ENCODE results near the gene FZD8. TPM values are rescaled to one million over a fixed set of nuclear protein-coding genes. Genes with fewer than 3 reads are reported as not detected.

Gene FZD8
- total and polyA plus RNA-seq, 4 donors: 6.5 to 20.8 (median 7.6) TPM

DNA sequence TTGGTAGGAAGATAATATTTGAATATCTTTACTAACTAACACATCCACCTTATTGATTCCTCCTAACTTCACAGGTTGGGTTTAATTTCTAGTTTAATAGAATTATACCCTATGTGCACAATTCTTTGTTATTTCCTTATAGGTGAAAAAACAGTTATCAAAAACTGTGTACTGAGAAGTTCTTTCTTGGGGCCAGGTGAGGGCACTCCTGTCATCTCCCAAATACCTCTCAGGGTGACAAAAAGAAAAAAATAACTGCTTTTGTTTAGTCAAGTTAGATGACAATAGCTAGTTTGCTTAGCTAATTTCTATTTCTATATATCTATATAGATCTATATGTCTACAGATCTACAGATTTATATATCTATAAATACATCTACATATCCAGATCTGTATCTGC is 10.1 kb downstream of the FZD8 start:
- no peak overlapping the region for H3K27ac ChIP-seq (ENCODE audit: low read depth in 1 of 2, low read length in 1 of 2)
- TF ChIP-seq, protein P1, sequence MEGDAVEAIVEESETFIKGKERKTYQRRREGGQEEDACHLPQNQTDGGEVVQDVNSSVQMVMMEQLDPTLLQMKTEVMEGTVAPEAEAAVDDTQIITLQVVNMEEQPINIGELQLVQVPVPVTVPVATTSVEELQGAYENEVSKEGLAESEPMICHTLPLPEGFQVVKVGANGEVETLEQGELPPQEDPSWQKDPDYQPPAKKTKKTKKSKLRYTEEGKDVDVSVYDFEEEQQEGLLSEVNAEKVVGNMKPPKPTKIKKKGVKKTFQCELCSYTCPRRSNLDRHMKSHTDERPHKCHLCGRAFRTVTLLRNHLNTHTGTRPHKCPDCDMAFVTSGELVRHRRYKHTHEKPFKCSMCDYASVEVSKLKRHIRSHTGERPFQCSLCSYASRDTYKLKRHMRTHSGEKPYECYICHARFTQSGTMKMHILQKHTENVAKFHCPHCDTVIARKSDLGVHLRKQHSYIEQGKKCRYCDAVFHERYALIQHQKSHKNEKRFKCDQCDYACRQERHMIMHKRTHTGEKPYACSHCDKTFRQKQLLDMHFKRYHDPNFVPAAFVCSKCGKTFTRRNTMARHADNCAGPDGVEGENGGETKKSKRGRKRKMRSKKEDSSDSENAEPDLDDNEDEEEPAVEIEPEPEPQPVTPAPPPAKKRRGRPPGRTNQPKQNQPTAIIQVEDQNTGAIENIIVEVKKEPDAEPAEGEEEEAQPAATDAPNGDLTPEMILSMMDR (IDR thresholded peaks at IDR 0.05; ENCODE audit: control extremely low read depth, extremely low read depth): no peak
- H3K36me3 ChIP-seq (ENCODE audit: control insufficient read depth in 4 of 4, insufficient read depth in 4 of 4, low read length in 4 of 4): no peaks in the 10 kb centered on the region
- H3K9ac ChIP-seq (ENCODE audit: insufficient read depth in 1 of 2, low read length in 2 of 2): no peak overlapping the region
- DNase-seq (no peak), ATAC-seq (ENCODE audit: insufficient read depth, low FRiP score) (no peak)
- H3K4me3 ChIP-seq: no peak overlapping the region
- H3K4me1 ChIP-seq (ENCODE audit: control insufficient read depth in 5 of 5, insufficient read depth in 5 of 5, low read length in 5 of 5): peaks cover 0 to 1% (median 0%) of the 10 kb centered on the region in 5 donors
- H3K27me3 ChIP-seq (ENCODE audit: control insufficient read depth in 3 of 3, insufficient read depth in 3 of 3, low read length in 2 of 3): peaks cover 0 to 14% (median 4%) of the 10 kb centered on the region in 3 donors
- no peaks in the 10 kb centered on the region for H3K9me3 ChIP-seq (ENCODE audit: control insufficient read depth in 4 of 4, insufficient read depth in 3 of 4, low read length in 3 of 4)

DNA sequence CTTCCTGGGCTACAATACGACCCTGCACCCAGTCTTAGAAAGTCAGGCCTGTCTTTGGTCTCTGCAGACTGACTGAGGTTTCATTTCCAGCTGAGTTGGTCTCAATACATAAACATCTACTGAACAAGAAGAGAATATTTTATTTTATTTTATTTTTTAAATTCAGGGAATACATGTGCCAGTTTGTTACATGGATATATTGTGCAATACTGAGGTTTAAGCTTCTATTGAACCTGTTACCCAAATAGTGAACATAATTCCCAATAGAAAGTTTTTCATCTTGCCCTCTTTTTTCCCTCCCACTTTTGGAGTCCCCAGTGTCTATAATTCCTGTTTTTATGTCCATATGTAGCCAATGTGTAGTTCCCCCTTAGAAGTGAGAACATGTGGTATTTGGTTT is 10.7 kb downstream of the FZD8 start:
- DNase-seq: no peak
- 85 to 89% methylated on average over 1 of the region's 1 CpG for WGBS, 2 donors
- no peaks in the 10 kb centered on the region for H3K4me1 ChIP-seq (ENCODE audit: control insufficient read depth in 5 of 5, insufficient read depth in 5 of 5, low read length in 5 of 5)
- H3K27me3 ChIP-seq (ENCODE audit: control insufficient read depth in 3 of 3, insufficient read depth in 3 of 3, low read length in 2 of 3): peaks cover 0 to 8% (median under 1%) of the 10 kb centered on the region in 3 donors
- no peak overlapping the region for H3K27ac ChIP-seq (ENCODE audit: low read depth in 1 of 2, low read length in 1 of 2)
- H3K9me3 ChIP-seq (ENCODE audit: control insufficient read depth in 4 of 4, insufficient read depth in 3 of 4, low read length in 3 of 4): no peaks in the 10 kb centered on the region
- H3K9ac ChIP-seq (ENCODE audit: insufficient read depth in 1 of 2, low read length in 2 of 2): no peak overlapping the region
- ATAC-seq (ENCODE audit: insufficient read depth, low FRiP score): no peak
- H3K4me3 ChIP-seq: no peak overlapping the region
- TF ChIP-seq, protein P1 (IDR thresholded peaks at IDR 0.05; ENCODE audit: control extremely low read depth, extremely low read depth): no peak
- H3K36me3 ChIP-seq (ENCODE audit: control insufficient read depth in 4 of 4, insufficient read depth in 4 of 4, low read length in 4 of 4): no peaks in the 10 kb centered on the region

DNA sequence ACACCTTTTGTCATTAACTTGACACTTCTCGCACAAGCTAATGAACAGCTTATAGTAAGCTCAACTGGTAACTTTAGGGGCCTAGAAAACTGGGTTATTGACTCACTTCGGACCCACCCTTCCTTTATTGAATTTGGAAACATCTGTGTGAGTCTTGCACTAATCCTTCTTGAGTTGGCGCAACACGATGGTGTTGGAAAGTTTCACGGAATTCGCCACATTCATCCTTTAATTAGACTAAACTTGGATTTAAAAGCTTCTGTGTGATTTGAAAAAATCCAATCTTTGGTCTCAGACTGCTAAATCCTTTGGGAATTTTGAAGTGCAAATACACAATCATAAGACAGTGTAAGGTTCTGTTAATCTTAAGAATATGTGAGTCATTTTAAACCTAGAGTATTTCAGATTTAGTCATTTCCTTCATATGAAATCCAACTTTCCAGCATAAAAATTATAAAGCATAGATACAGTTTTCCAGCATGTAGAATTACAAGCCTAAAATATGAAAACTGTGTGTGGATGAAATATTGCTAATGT is 15.1 kb downstream of the FZD8 start:
- ATAC-seq (ENCODE audit: insufficient read depth, low FRiP score): no peak
- TF ChIP-seq, protein P1 (IDR thresholded peaks at IDR 0.05; ENCODE audit: control extremely low read depth, extremely low read depth): no peak
- Histone ChIP-seq H3K36me3 (ENCODE audit: control insufficient read depth in 4 of 4, insufficient read depth in 4 of 4, low read length in 4 of 4) (no peaks in the 10 kb centered on the region), H3K4me3 (no peak overlapping the region), H3K4me1 (ENCODE audit: control insufficient read depth in 5 of 5, insufficient read depth in 5 of 5, low read length in 5 of 5) (no peaks in the 10 kb centered on the region), H3K27me3 (ENCODE audit: control insufficient read depth in 3 of 3, insufficient read depth in 3 of 3, low read length in 2 of 3) (no peaks in the 10 kb centered on the region), H3K9me3 (ENCODE audit: control insufficient read depth in 4 of 4, insufficient read depth in 3 of 4, low read length in 3 of 4) (no peaks in the 10 kb centered on the region), H3K9ac (ENCODE audit: insufficient read depth in 1 of 2, low read length in 2 of 2) (no peak overlapping the region), H3K27ac (ENCODE audit: low read depth in 1 of 2, low read length in 1 of 2) (no peak overlapping the region)
- no peak for DNase-seq
- 88 to 91% methylated on average over 6 of the region's 6 CpGs for WGBS, 2 donors

DNA sequence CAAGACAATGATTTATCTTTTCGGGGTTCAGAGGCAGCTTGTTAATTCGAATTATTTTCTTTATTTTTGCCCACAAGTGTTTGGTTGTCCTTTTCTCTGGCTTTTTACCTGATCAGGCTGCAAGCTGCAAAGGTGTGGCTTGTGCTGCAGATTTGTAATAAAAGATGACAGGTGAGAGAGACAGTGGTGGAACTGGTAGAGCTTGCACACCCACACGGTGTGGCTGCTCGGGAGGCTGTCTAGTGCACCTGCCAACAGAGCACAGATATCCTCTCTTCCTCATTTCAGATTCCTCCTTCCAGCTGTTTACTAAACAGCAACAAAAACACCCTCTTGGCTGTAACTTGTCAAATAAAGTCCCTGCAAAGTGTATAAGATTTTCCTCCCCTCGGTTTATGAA is 27.8 kb downstream of the FZD8 start:
- ATAC-seq (ENCODE audit: insufficient read depth, low FRiP score): no peak
- TF ChIP-seq, protein P1 (IDR thresholded peaks at IDR 0.05; ENCODE audit: control extremely low read depth, extremely low read depth): no peak
- Histone ChIP-seq H3K9ac (ENCODE audit: insufficient read depth in 1 of 2, low read length in 2 of 2) (no peak overlapping the region), H3K4me1 (ENCODE audit: control insufficient read depth in 5 of 5, insufficient read depth in 5 of 5, low read length in 5 of 5) (no peaks in the 10 kb centered on the region), H3K4me3 (no peak overlapping the region), H3K9me3 (ENCODE audit: control insufficient read depth in 4 of 4, insufficient read depth in 3 of 4, low read length in 3 of 4) (peaks cover 0 to 5% (median 0%) of the 10 kb centered on the region in 4 donors), H3K27me3 (ENCODE audit: control insufficient read depth in 3 of 3, insufficient read depth in 3 of 3, low read length in 2 of 3) (peaks cover 0 to 13% (median 3%) of the 10 kb centered on the region in 3 donors), H3K27ac (ENCODE audit: low read depth in 1 of 2, low read length in 1 of 2) (no peak overlapping the region), H3K36me3 (ENCODE audit: control insufficient read depth in 4 of 4, insufficient read depth in 4 of 4, low read length in 4 of 4) (no peaks in the 10 kb centered on the region)
- no peak for DNase-seq
- 56 to 70% methylated on average over 5 of the region's 5 CpGs for WGBS, 2 donors

All from lung (tissue), 12 donors.